Peyer's patch (tissue), 4 donors: ENCODE measurements around the gene ACTL10.

Source experiments
- POLR2A ChIP-seq, 2 donors: fragments of 450-650 bp; IDR thresholded peaks; one replicate each; pipeline ENCODE4 v1.5.1; 2017; ENCODE audit warnings: antibody characterized with exemption in 2 of 2, mild to moderate bottlenecking in 2 of 2, moderate library complexity in 2 of 2
- TF ChIP-seq, protein P1 (sequence below), 6 experiments: fragments of 450-650 bp in 4 of 6; fragments of 200-600 bp in 2 of 6; sonication (generic) in 1 of 6; IDR thresholded peaks; one replicate each; pipeline ENCODE4 v1.5.1; 2017 to 2019; ENCODE audit warnings: antibody characterized with exemption in 6 of 6, mild to moderate bottlenecking in 3 of 6, moderate library complexity in 1 of 6

DNA sequence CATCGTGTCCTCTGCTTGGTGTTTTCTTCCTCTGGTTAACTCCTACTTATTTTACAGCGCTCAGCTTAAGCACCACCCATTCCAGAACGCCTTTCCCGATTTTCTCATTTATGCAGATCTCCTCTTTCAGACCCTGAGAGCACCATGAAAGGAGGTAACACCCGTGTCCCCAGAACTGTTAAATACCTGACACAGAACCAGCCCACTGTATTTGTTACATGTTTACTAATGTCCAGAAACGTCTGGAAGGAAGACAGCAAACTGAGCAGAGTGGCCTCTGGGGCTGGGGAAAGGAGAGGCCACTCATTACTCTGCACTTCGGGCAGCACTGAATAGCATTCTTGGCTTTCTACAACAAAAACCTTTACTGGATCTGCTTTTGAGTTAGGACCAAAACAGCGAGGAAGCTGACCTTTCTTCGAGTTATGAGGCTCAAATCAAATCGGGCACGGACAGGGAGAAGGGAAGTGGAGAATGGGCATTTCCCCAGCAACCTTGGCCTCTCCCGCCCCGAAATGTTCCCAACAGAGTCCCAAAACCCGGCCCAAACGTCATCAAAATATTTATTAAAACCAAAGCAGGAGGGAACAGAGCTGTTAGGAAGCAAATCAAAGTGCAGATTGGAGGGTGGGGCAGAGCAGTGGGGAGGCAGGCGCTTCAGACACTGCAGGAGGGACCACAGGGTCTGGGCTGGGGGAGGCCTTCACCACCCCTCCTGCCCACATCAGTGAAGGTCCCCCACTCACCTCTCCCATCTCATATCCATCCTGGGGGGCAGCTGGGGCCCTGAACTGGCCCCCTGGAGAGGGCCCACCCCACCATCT is 8.6 kb downstream of the ACTL10 start:
- TF ChIP-seq, protein P1, sequence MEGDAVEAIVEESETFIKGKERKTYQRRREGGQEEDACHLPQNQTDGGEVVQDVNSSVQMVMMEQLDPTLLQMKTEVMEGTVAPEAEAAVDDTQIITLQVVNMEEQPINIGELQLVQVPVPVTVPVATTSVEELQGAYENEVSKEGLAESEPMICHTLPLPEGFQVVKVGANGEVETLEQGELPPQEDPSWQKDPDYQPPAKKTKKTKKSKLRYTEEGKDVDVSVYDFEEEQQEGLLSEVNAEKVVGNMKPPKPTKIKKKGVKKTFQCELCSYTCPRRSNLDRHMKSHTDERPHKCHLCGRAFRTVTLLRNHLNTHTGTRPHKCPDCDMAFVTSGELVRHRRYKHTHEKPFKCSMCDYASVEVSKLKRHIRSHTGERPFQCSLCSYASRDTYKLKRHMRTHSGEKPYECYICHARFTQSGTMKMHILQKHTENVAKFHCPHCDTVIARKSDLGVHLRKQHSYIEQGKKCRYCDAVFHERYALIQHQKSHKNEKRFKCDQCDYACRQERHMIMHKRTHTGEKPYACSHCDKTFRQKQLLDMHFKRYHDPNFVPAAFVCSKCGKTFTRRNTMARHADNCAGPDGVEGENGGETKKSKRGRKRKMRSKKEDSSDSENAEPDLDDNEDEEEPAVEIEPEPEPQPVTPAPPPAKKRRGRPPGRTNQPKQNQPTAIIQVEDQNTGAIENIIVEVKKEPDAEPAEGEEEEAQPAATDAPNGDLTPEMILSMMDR (IDR thresholded peaks at IDR 0.05) = no peak
- TF ChIP-seq POLR2A (IDR thresholded peaks at IDR 0.05) = no peak
